GM18498 (cell line): ENCODE results near the gene SGCD.

ENCODE experiments used
- ATAC-seq: cut with Tn5 transposase; IDR thresholded peaks from one replicate; pipeline ENCODE4 v1.9.1; 2021; ENCODE audit warnings: mild to moderate bottlenecking, moderate library complexity; ENCODE audit not compliant: unreplicated experiment

Gene SGCD

GRCh38 chr5:156498226-156498980 lies 171.4 kb downstream of the SGCD start:
- no peak for ATAC-seq

- ATAC-seq = no peak
Measured at GRCh38 chr5:156500755-156501154, 173.8 kb downstream of the SGCD start.

GRCh38 chr5:156505101-156505500 lies 178.1 kb downstream of the SGCD start:
- no peak for ATAC-seq

GRCh38 chr5:156513123-156513815 lies 186.3 kb downstream of the SGCD start:
- ATAC-seq = no peak

- ATAC-seq = no peak
Measured at GRCh38 chr5:156515121-156515520, 188.2 kb downstream of the SGCD start.

- ATAC-seq = no peak
Measured at GRCh38 chr5:156515803-156516360, 188.9 kb downstream of the SGCD start.

- no peak for ATAC-seq
Measured at GRCh38 chr5:156522651-156523529, 195.9 kb downstream of the SGCD start.

GRCh38 chr5:156523607-156524006 lies 196.6 kb downstream of the SGCD start:
- no peak for ATAC-seq

GRCh38 chr5:156526081-156526925 lies 199.3 kb downstream of the SGCD start:
- no peak for ATAC-seq

- ATAC-seq = no peak
Measured at GRCh38 chr5:156527611-156528010, 200.6 kb downstream of the SGCD start.

- ATAC-seq = no peak
Measured at GRCh38 chr5:156528673-156529072, 201.7 kb downstream of the SGCD start.

GRCh38 chr5:156529892-156530291 lies 202.9 kb downstream of the SGCD start:
- no peak for ATAC-seq

GRCh38 chr5:156531199-156531598 lies 204.2 kb downstream of the SGCD start:
- no peak for ATAC-seq

- no peak for ATAC-seq
Measured at GRCh38 chr5:156532921-156533320, 206.0 kb downstream of the SGCD start.

GRCh38 chr5:156534085-156534484 lies 207.1 kb downstream of the SGCD start:
- no peak for ATAC-seq

GRCh38 chr5:156534906-156535485 lies 208.0 kb downstream of the SGCD start:
- no peak for ATAC-seq

GRCh38 chr5:156540491-156540890 lies 213.5 kb downstream of the SGCD start:
- no peak for ATAC-seq

- ATAC-seq = no peak
Measured at GRCh38 chr5:156541582-156541981, 214.6 kb downstream of the SGCD start.

GRCh38 chr5:156543348-156544145 lies 216.6 kb downstream of the SGCD start:
- ATAC-seq = no peak
